Measurements from ENCODE around the gene LRRK1. TPM values are rescaled to one million over a fixed set of nuclear protein-coding genes. Genes with fewer than 3 reads are reported as not detected.

LRRK1 gene
- total and polyA plus RNA-seq, 2 of the 4 experiments (the other 2 are of a cell fraction): 3.0 to 5.8 TPM

DNA sequence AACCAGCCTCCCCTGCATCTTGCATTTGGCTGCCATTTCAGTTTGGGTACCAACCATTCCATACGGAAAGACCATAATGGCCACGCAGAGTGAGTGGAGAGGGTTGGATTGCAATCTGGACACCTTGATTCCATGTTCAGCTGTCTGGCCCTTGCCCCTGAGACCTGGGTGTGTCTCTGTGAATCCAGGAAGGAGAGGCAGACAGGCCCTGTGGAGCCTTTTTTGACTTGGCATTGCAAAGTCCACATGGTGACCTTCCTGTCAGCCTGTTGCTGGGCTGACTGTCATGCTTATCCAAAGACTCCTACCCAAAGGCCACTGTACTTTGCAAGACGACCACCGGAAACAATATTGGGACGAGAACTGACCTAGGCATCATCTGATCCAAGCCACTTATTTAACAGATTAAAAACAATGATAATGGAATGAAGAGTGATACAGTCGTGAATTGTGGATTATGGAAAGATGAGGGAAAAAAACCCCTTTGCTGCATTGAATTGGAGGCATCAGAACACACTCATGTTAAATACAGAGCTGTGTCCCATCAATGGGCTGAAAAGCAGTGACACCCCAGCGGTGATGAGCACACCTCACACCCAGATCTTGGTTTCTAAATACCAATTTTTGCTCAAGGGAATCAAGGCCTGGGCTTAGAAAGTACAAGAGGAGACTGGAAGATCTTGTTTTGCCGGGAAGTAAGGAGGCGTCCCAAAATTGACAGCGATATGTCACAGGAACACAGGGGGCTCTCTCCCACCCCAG is 86.0 kb downstream of the LRRK1 start:
- Histone ChIP-seq H3K14ac (replicated peaks; ENCODE audit: low read depth, low read length) (no peak overlapping the region), H2AFZ (replicated peaks; ENCODE audit: low read length, poor library complexity) (no peak overlapping the region), H3K18ac (ENCODE audit: low read depth, low read length) (no peak overlapping the region), H2BK5ac (ENCODE audit: low read depth, low read length, poor library complexity, severe bottlenecking) (no peak overlapping the region), H3K79me1 (ENCODE audit: low read depth in 1 of 2, low read length in 2 of 2) (no peaks in the 10 kb centered on the region), H3K27ac (ENCODE audit: insufficient read depth, low read length) (no peak overlapping the region), H3K4ac (ENCODE audit: low read depth, low read length) (no peak overlapping the region), H4K20me1 (ENCODE audit: insufficient read depth, low read length) (no peaks in the 10 kb centered on the region; the same call in 1 of the 2 replicates), H3K4me2 (ENCODE audit: low read depth, low read length) (no peak overlapping the region), H3K23ac (ENCODE audit: low read depth, low read length) (no peak overlapping the region), H4K5ac (ENCODE audit: low read depth, low read length) (no peak overlapping the region), H4K91ac (ENCODE audit: insufficient read depth, low read depth, low read length) (no peak overlapping the region), H3K4me1 (ENCODE audit: control insufficient read depth, insufficient read depth, low read length) (peaks cover 2% of the 10 kb centered on the region; the same call in 1 of the 2 replicates), H3K9ac (ENCODE audit: low read depth, low read length) (no peak overlapping the region), H3K27me3 (ENCODE audit: control insufficient read depth, insufficient read depth, low read length) (no peaks in the 10 kb centered on the region), H2AK9ac (replicated peaks; ENCODE audit: low read depth, low read length, poor library complexity) (no peak overlapping the region), H3K9me1 (ENCODE audit: insufficient read depth, low read length) (peaks cover 6% of the 10 kb centered on the region; the same call in 1 of the 2 replicates), H4K8ac (ENCODE audit: low read depth in 2 of 2, low read length in 2 of 2) (no peak overlapping the region), H3K36me3 (ENCODE audit: control insufficient read depth, insufficient read depth, low read length) (0 out of 2 replicates have a peak, but pooled peaks cover 2% of the 10 kb centered on the region), H3K4me3 (ENCODE audit: insufficient read depth, low read depth, low read length) (no peak overlapping the region), H3K9me3 (ENCODE audit: control insufficient read depth, insufficient read depth, low read length) (peaks cover 6% of the 10 kb centered on the region), H2BK120ac (ENCODE audit: low read depth, low read length) (no peak overlapping the region), H2BK20ac (ENCODE audit: low read depth, low read length) (no peak overlapping the region), H2BK15ac (ENCODE audit: low read depth, low read length) (no peak overlapping the region), H3K56ac (ENCODE audit: extremely low read depth, insufficient read depth, low read length) (no peak overlapping the region), H2AK5ac (ENCODE audit: low read depth, low read length) (no peak overlapping the region)
- in situ Hi-C loops (cut with MboI; ENCODE audit: low sequenced_read_pairs) (loop anchor here (5.0 kb wide), 2 partner anchors 88 to 368 kb away; partner anchors contain the start of gene LRRK1), dilution Hi-C loops (cut with HindIII; ENCODE audit: low sequenced_read_pairs, unreplicated experiment) (loop anchor here (25.0 kb wide), 1 partner anchor 368 kb away; no protein-coding TSS in a partner anchor), intact Hi-C loops (cut with micrococcal nuclease) (loop anchor here (5.0 kb wide), 1 partner anchor 283 kb away; no protein-coding TSS in a partner anchor)
- CTCF ChIA-PET: no interaction called here
- WGBS, 2 experiments (ENCODE audit: extremely low coverage in 2 of 2, insufficient read length in 1 of 2): no CpG with 5 or more reads among the region's 10 CpGs
- no peak for ATAC-seq (ENCODE audit: low read depth)
- no TSS peak for BruUV-seq (replicated peaks)
- POLR2A ChIA-PET (ENCODE audit: unreplicated experiment): no interaction called here
- no peak for DNase-seq
- no peak for TF ChIP-seq CHD1 (IDR thresholded peaks at IDR 0.05; ENCODE audit: low read depth, low read length)
- no peak for TF ChIP-seq RFX5 (IDR thresholded peaks at IDR 0.05; ENCODE audit: low read depth, low read length)
- no peak for TF ChIP-seq SMC3 (IDR thresholded peaks at IDR 0.05; ENCODE audit: low read depth, low read length)
- no peak for TF ChIP-seq MAZ (IDR thresholded peaks at IDR 0.05; ENCODE audit: borderline replicate concordance, low read depth, low read length)
- TF ChIP-seq MXI1 (IDR thresholded peaks at IDR 0.05; ENCODE audit: borderline replicate concordance, low read depth, low read length): no peak
- TF ChIP-seq, protein P1, sequence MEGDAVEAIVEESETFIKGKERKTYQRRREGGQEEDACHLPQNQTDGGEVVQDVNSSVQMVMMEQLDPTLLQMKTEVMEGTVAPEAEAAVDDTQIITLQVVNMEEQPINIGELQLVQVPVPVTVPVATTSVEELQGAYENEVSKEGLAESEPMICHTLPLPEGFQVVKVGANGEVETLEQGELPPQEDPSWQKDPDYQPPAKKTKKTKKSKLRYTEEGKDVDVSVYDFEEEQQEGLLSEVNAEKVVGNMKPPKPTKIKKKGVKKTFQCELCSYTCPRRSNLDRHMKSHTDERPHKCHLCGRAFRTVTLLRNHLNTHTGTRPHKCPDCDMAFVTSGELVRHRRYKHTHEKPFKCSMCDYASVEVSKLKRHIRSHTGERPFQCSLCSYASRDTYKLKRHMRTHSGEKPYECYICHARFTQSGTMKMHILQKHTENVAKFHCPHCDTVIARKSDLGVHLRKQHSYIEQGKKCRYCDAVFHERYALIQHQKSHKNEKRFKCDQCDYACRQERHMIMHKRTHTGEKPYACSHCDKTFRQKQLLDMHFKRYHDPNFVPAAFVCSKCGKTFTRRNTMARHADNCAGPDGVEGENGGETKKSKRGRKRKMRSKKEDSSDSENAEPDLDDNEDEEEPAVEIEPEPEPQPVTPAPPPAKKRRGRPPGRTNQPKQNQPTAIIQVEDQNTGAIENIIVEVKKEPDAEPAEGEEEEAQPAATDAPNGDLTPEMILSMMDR (conservative IDR thresholded peaks at IDR 0.05; ENCODE audit: low read depth, low read length): no peak
- no peak for TF ChIP-seq MAFK (IDR thresholded peaks at IDR 0.05; ENCODE audit: low read depth, low read length)
- TF ChIP-seq, protein P2, sequence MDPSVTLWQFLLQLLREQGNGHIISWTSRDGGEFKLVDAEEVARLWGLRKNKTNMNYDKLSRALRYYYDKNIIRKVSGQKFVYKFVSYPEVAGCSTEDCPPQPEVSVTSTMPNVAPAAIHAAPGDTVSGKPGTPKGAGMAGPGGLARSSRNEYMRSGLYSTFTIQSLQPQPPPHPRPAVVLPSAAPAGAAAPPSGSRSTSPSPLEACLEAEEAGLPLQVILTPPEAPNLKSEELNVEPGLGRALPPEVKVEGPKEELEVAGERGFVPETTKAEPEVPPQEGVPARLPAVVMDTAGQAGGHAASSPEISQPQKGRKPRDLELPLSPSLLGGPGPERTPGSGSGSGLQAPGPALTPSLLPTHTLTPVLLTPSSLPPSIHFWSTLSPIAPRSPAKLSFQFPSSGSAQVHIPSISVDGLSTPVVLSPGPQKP (IDR thresholded peaks at IDR 0.05; ENCODE audit: borderline replicate concordance, low read depth, low read length): no peak
- TF ChIP-seq CEBPB (IDR thresholded peaks at IDR 0.05; ENCODE audit: low read depth, low read length): no peak
- TF ChIP-seq NFE2L2 (IDR thresholded peaks at IDR 0.05; ENCODE audit: low read depth, low read length): no peak
- TF ChIP-seq RCOR1 (IDR thresholded peaks at IDR 0.05; ENCODE audit: insufficient replicate concordance, low read length): no peak
- TF ChIP-seq, protein P3, sequence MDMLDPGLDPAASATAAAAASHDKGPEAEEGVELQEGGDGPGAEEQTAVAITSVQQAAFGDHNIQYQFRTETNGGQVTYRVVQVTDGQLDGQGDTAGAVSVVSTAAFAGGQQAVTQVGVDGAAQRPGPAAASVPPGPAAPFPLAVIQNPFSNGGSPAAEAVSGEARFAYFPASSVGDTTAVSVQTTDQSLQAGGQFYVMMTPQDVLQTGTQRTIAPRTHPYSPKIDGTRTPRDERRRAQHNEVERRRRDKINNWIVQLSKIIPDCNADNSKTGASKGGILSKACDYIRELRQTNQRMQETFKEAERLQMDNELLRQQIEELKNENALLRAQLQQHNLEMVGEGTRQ (IDR thresholded peaks at IDR 0.05; ENCODE audit: low read depth, low read length): no peak
- no peak for TF ChIP-seq FOS (IDR thresholded peaks at IDR 0.05; ENCODE audit: low read depth, low read length)
- no peak for TF ChIP-seq RAD21 (IDR thresholded peaks at IDR 0.05; ENCODE audit: low read length)
- TF ChIP-seq POLR2A (IDR thresholded peaks at IDR 0.05; ENCODE audit: low read depth, low read length): no peak
